Tibial artery (tissue), 4 donors: ENCODE results near the gene ZFP36.

Experiments used
- DNase-seq, 2 donors: peaks; one replicate each; pipeline ENCODE4 v3.0.0-alpha.2; 2019
- H3K27ac ChIP-seq, 2 donors: fragments of 200-600 bp; sonication (generic) in 1 of 2; 1 replicate in 1 of 2; 2 replicates in 1 of 2; pipeline ENCODE4 v1.5.1; 2018 to 2019; ENCODE audit warnings: mild to moderate bottlenecking in 1 of 2
- H3K27me3 ChIP-seq, 2 donors: fragments of 200-600 bp; sonication (generic) in 1 of 2; one replicate each; pipeline versions ENCODE4 v1.5.1 to v1.6.0; 2016 to 2019
- H3K36me3 ChIP-seq, 3 donors: fragments of 200-600 bp; sonication (generic) in 2 of 3; one replicate each; pipeline ENCODE4 v1.5.1; 2016 to 2019; ENCODE audit warnings: mild to moderate bottlenecking in 2 of 3
- H3K4me1 ChIP-seq, 4 donors: fragments of 200-600 bp; sonication (generic) in 2 of 4; 1 replicate in 3 of 4; 2 replicates in 1 of 4; pipeline ENCODE4 v1.5.1; 2016 to 2019
- H3K4me3 ChIP-seq, 2 donors: fragments of 200-600 bp; sonication (generic) in 1 of 2; 1 replicate in 1 of 2; 2 replicates in 1 of 2; pipeline ENCODE4 v1.5.1; 2018 to 2019; ENCODE audit warnings: mild to moderate bottlenecking in 2 of 2
- H3K9me3 ChIP-seq, 3 donors: fragments of 200-600 bp; sonication (generic) in 1 of 3; one replicate each; pipeline ENCODE4 v1.5.1; 2016 to 2019
- CTCF ChIP-seq, 2 experiments: fragments of 200-600 bp in 1 of 2; fragments of 450-650 bp in 1 of 2; IDR thresholded peaks; one replicate each; pipeline ENCODE4 v1.5.1; 2017 to 2019; ENCODE audit warnings: antibody characterized with exemption in 2 of 2, mild to moderate bottlenecking in 1 of 2, moderate library complexity in 1 of 2
- intact Hi-C: fragments of 100-400 bp; cut with DNase I; formaldehyde crosslinking; loops from one replicate; pipeline ENCODE4 v1.15.0; 2023; ENCODE audit warnings: low total_unique reads

ZFP36 gene

GRCh38 chr19:39422020-39422419, 15.4 kb downstream of the ZFP36 start:
- Histone ChIP-seq H3K36me3 (peaks cover 69 to 82% (median 71%) of the 10 kb centered on the region in 3 donors), H3K27ac (no peak overlapping the region), H3K27me3 (no peaks in the 10 kb centered on the region), H3K9me3 (no peaks in the 10 kb centered on the region), H3K4me3 (no peak overlapping the region), H3K4me1 (peaks cover 0 to under 1% (median 0%) of the 10 kb centered on the region in 4 donors)
- no peak for TF ChIP-seq CTCF (IDR thresholded peaks at IDR 0.05)
- intact Hi-C loops: no loop called here
- no peak for DNase-seq

GRCh38 chr19:39423258-39424086, 16.8 kb downstream of the ZFP36 start:
- H3K4me1 ChIP-seq: peaks cover 0 to 14% (median 5%) of the 10 kb centered on the region in 4 donors
- H3K9me3 ChIP-seq: no peaks in the 10 kb centered on the region
- DNase-seq: no peak
- no peak overlapping the region for H3K27ac ChIP-seq
- no peak overlapping the region for H3K4me3 ChIP-seq
- intact Hi-C loops: no loop called here
- TF ChIP-seq CTCF (IDR thresholded peaks at IDR 0.05): no peak
- H3K36me3 ChIP-seq: peaks cover 59 to 68% (median 61%) of the 10 kb centered on the region in 3 donors
- no peaks in the 10 kb centered on the region for H3K27me3 ChIP-seq

- Histone ChIP-seq H3K4me3 (no peak overlapping the region), H3K4me1 (peaks cover 0 to 27% (median 16%) of the 10 kb centered on the region in 4 donors), H3K27ac (no peak overlapping the region), H3K36me3 (peaks cover 45 to 53% (median 46%) of the 10 kb centered on the region in 3 donors), H3K9me3 (no peaks in the 10 kb centered on the region), H3K27me3 (no peaks in the 10 kb centered on the region)
- TF ChIP-seq CTCF (IDR thresholded peaks at IDR 0.05): no peak
- DNase-seq: no peak
- intact Hi-C loops: no loop called here
Measured at GRCh38 chr19:39424934-39425333, 18.3 kb downstream of the ZFP36 start.

GRCh38 chr19:39425744-39426143, 19.1 kb downstream of the ZFP36 start:
- Histone ChIP-seq H3K4me1 (peaks cover 0 to 27% (median 16%) of the 10 kb centered on the region in 4 donors), H3K27ac (no peak overlapping the region), H3K36me3 (peaks cover 37 to 45% (median 38%) of the 10 kb centered on the region in 3 donors), H3K9me3 (no peaks in the 10 kb centered on the region), H3K27me3 (no peaks in the 10 kb centered on the region), H3K4me3 (no peak overlapping the region)
- no peak for TF ChIP-seq CTCF (IDR thresholded peaks at IDR 0.05)
- no peak for DNase-seq
- intact Hi-C loops: no loop called here

- intact Hi-C loops: no loop called here
- no peaks in the 10 kb centered on the region for H3K9me3 ChIP-seq
- H3K36me3 ChIP-seq: peaks cover 33 to 42% (median 34%) of the 10 kb centered on the region in 3 donors
- no peak overlapping the region for H3K4me3 ChIP-seq
- no peak for TF ChIP-seq CTCF (IDR thresholded peaks at IDR 0.05)
- DNase-seq: no peak
- peaks cover 0 to 27% (median 16%) of the 10 kb centered on the region in 4 donors for H3K4me1 ChIP-seq
- H3K27me3 ChIP-seq: no peaks in the 10 kb centered on the region
- H3K27ac ChIP-seq: no peak overlapping the region
Measured at GRCh38 chr19:39426170-39426569, 19.5 kb downstream of the ZFP36 start.
